Measurements from ENCODE around the gene LAMB4. TPM values are rescaled to one million over a fixed set of nuclear protein-coding genes. Genes with fewer than 3 reads are reported as not detected.

Gene LAMB4
- total and polyA plus RNA-seq, 2 of the 8 experiments (the other 6 are each of a cell fraction or from before 2014, with no cell fraction given): not detected

- ChIA-PET POLR2A (ENCODE audit: partially characterized antibody) (interaction anchor here (1.3 kb wide), 1 partner anchor 19 kb away, joined by 3 read pairs; no protein-coding TSS in a partner anchor), CTCF (ENCODE audit: partially characterized antibody) (interaction anchor here (1.2 kb wide), 1 partner anchor 11 kb away, joined by 5 read pairs; no protein-coding TSS in a partner anchor)
- no peak overlapping the region for H3K4me3 ChIP-seq (ENCODE audit: extremely low read depth in 1 of 4, insufficient read depth in 2 of 4, low read depth in 3 of 4, low read length in 4 of 4)
- no peak overlapping the region for H3K4ac ChIP-seq (replicated peaks; ENCODE audit: insufficient read length, low read depth, low read length)
- H3K36me3 ChIP-seq (ENCODE audit: control insufficient read depth in 2 of 4, insufficient read depth in 4 of 4, low read length in 3 of 4): no peaks in the 10 kb centered on the region
- no peak overlapping the region for H4K5ac ChIP-seq (ENCODE audit: insufficient read length, low read depth, low read length)
- no peak overlapping the region for H3K56ac ChIP-seq (replicated peaks; ENCODE audit: insufficient read length, low read depth, low read length)
- H3K4me2 ChIP-seq (ENCODE audit: insufficient read depth in 1 of 2, low read depth in 2 of 2, low read length in 2 of 2): no peak overlapping the region
- H2AFZ ChIP-seq (ENCODE audit: low read length): no peak overlapping the region
- H2AK5ac ChIP-seq (ENCODE audit: low read depth, low read length): no peak overlapping the region
- no peak overlapping the region for H4K8ac ChIP-seq (ENCODE audit: extremely low read depth, insufficient read depth, low read length)
- no peaks in the 10 kb centered on the region for H3K23me2 ChIP-seq (ENCODE audit: low read depth, low read length)
- H3K27ac ChIP-seq (ENCODE audit: low read depth, low read length): no peak overlapping the region
- no peaks in the 10 kb centered on the region for H3K9me3 ChIP-seq (ENCODE audit: insufficient read depth in 2 of 2, low read depth in 1 of 2, low read length in 1 of 2)
- no peak overlapping the region for H2BK5ac ChIP-seq (ENCODE audit: low read depth, low read length)
- H3K14ac ChIP-seq (ENCODE audit: insufficient read length): no peak overlapping the region
- no peaks in the 10 kb centered on the region for H3K27me3 ChIP-seq (replicated peaks in 1 of 4; ENCODE audit: control insufficient read depth in 3 of 4, extremely low read depth in 1 of 4, insufficient read depth in 3 of 4, low read length in 3 of 4)
- DNase-seq (ENCODE audit: low read depth in 1 of 2, low spot score in 2 of 2) (no peak), FAIRE-seq (no peak)
- H4K20me1 ChIP-seq (replicated peaks in 1 of 2; ENCODE audit: control insufficient read depth in 1 of 2, insufficient read depth in 2 of 2, low read length in 2 of 2): no peaks in the 10 kb centered on the region
- WGBS, 2 experiments (ENCODE audit: extremely low coverage in 1 of 2, insufficient coverage in 1 of 2, insufficient read length in 1 of 2, insufficient replicate concordance in 2 of 2, low coverage in 1 of 2, low lambda C conversion rate in 2 of 2, missing lambda C conversion rate in 1 of 2): 93% methylated on average over 2 of the region's 2 CpGs; no CpG with 5 or more reads in 1 of the 2 experiments
- H2BK15ac ChIP-seq (ENCODE audit: low read length): no peak overlapping the region
- H3K79me1 ChIP-seq (ENCODE audit: low read depth, low read length): no peaks in the 10 kb centered on the region
- H3K79me2 ChIP-seq (ENCODE audit: control insufficient read depth in 1 of 2, insufficient read depth in 2 of 2, low read length in 2 of 2): no peaks in the 10 kb centered on the region
- H3K4me1 ChIP-seq (replicated peaks in 1 of 4; ENCODE audit: control insufficient read depth in 3 of 4, insufficient read depth in 4 of 4, low read length in 3 of 4): no peaks in the 10 kb centered on the region; a peak in 2 of 7 replicates
- no peak overlapping the region for H4K91ac ChIP-seq (replicated peaks; ENCODE audit: insufficient read length, low read length)
- no peak overlapping the region for H2BK120ac ChIP-seq (replicated peaks; ENCODE audit: low read depth, low read length)
- no peak overlapping the region for H3K23ac ChIP-seq (ENCODE audit: insufficient read length)
- H2BK20ac ChIP-seq (ENCODE audit: low read length): no peak overlapping the region
- H3K9ac ChIP-seq (replicated peaks in 1 of 4; ENCODE audit: extremely low read depth in 1 of 4, low read depth in 3 of 4, low read length in 3 of 4): no peak overlapping the region
- no peak overlapping the region for H3K18ac ChIP-seq (ENCODE audit: extremely low read depth, low read length)
- H2BK12ac ChIP-seq (ENCODE audit: low read depth, low read length): no peak overlapping the region
- no peak for TF ChIP-seq KDM5A (IDR thresholded peaks at IDR 0.05; ENCODE audit: low read length)
- TF ChIP-seq TAF1 (IDR thresholded peaks at IDR 0.05; ENCODE audit: low read depth, low read length): no peak
- no peak for TF ChIP-seq YY1 (IDR thresholded peaks at IDR 0.05; ENCODE audit: low read depth, low read length)
- TF ChIP-seq NANOG (IDR thresholded peaks at IDR 0.05; ENCODE audit: insufficient read depth, low read depth, low read length, poor library complexity, severe bottlenecking): no peak
- no peak for TF ChIP-seq BACH1 (IDR thresholded peaks at IDR 0.05; ENCODE audit: low read length)
- no peak for TF ChIP-seq ZNF274 (IDR thresholded peaks at IDR 0.05; ENCODE audit: borderline replicate concordance, extremely low read depth, low read length)
- no peak for TF ChIP-seq GABPA (IDR thresholded peaks at IDR 0.05; ENCODE audit: borderline replicate concordance, insufficient read depth, low read length)
- TF ChIP-seq JUND (IDR thresholded peaks at IDR 0.05; ENCODE audit: low read length): no peak
- TF ChIP-seq SP1 (IDR thresholded peaks at IDR 0.05; ENCODE audit: low read depth, low read length): no peak
- TF ChIP-seq GTF2F1 (IDR thresholded peaks at IDR 0.05; ENCODE audit: borderline replicate concordance, low read depth, low read length): no peak
- TF ChIP-seq CBX8 (IDR thresholded peaks at IDR 0.05; ENCODE audit: borderline replicate concordance, low read depth, low read length): no peak
- no peak for TF ChIP-seq HDAC6 (IDR thresholded peaks at IDR 0.05; ENCODE audit: low read depth, low read length)
- no peak for TF ChIP-seq NRF1 (IDR thresholded peaks at IDR 0.05; ENCODE audit: low read depth, low read length)
- no peak for TF ChIP-seq ATF2 (IDR thresholded peaks at IDR 0.05; ENCODE audit: low read length)
These were observed 102.0 kb downstream of the LAMB4 start for GRCh38 chr7:108028111-108028510.

Data from H1 (cell line).